Activated CD4-positive, alpha-beta T cell treated with anti-CD3 and anti-CD28 coated beads, Interleukin-2, amount 50 U/mL, for 1 hour (primary cell): ENCODE results near the gene ZMAT5.
"Not testable (repeated sequence)": the region's sequence is repeated elsewhere in the genome, so short reads cannot be mapped to it uniquely, and the experiment has no call there.

Experiments used
- DNase-seq: peaks from one replicate; pipeline ENCODE4 v3.0.0-alpha.2; 2020

ZMAT5 gene

DNA sequence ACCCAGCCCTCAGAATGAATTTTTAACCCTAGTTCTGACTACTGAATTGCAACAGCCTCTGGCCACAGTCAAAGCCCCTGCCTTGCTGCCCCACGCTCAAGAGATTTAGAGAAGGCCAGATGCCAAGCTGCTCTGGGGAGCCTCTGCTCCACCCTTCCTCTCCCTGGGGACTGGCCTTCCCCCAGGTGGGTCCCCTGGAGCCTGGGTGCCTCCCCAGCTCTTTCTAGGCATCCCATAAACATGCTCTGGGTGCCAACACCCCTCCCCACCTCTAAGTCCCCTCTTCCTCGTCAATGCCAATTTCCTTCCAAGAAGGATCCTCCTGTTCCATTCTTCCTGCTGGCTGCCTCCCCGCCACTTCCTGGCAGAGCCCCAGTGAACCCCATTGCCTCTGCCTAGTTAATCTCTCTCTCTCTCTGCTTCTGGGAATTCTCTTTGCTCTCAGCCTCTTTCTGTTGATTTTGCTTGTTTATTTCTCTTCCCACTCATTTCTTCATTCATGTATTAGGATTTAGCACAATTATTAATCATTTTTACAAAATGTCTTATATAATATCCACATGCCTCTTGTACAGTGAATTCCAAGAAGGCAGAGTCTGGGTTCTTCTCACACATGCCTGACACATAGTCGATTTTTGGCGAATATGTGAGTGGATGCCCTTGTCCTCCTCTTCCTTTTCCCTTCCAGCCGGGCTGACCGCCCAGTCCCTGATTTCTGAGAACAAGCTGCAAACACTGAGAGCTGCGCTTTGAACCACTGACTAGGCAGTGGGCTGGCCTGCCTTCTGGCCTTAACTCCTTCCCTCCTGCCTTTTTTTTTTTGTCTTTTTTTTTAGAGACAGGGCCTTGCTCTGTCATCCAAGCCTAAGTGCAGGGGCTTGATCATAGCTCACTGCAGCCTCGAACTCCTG is 17.9 kb upstream of the ZMAT5 start:
- DNase-seq, result no peak

- no peak for DNase-seq
These were observed 15.4 kb upstream of the ZMAT5 start for GRCh38 chr22:29782061-29782845.

DNA sequence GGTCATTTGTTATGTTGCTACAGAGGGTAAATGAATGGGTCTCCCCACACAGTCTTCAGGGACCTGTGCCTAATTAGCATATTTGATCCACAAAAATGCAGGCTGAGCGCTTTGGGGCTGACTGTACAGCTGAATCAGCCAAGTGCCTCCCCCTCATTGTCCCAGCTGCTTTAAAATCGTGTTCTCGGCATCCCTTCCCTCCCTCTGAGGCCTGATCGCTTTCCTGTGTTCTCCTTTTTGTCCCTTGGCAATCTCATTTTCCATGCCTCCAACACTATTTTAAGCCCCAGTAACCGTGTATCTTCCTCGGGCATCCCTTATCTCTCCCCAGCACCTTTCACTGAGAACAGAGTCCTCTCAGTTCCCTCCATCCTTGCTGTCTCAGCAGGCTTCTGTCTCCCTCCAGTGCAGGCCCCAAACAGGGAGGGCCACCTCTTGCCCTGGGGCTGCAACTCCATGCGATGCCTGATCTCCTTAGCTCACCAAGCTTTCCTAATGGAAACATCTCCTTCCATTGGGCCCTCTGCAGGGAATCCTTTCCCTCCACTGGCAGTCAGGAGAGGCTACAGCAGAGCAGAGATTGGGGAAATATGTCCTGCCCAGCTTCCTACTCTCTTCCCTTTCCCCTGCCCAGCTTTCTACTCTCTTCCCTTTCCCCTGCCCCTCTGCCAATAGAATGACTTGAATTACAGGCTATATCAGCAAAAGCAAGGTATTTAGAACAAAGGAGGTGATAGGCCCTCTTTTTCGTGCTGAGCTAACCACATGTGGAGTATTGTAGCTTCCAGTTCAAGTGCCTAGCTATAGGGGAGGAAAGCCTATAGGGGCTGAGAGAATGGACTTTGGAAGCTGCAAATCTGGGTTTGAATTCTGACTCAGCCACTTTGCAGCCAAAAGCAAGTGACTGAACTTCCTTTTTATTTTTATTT is 14.2 kb upstream of the ZMAT5 start:
- no peak for DNase-seq

GRCh38 chr22:29780220-29780619 is 13.4 kb upstream of the ZMAT5 start:
- no peak for DNase-seq

DNA sequence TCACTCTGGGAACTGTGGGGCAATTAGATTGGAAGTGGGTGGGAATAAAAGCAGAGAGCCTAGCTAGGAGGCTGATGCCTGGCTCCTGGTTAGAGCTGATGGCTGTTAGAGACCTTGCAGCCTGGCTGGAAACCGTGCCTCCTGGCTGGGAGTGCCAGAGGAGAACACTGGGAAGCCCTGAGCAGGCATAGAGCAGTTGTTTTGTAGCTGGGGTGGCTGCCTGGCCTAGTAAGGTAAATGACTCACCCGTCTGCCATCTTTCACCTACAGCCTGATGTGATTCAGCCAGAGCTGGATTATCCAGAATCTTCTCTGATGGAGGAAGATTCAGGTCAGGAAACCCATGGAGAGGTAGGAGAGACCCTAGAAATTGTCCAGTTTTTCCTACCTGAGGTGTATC is 6.4 kb upstream of the ZMAT5 start:
- DNase-seq, result no peak

GRCh38 chr22:29772170-29772641 is 5.4 kb upstream of the ZMAT5 start:
- no peak for DNase-seq

GRCh38 chr22:29769723-29770321 is 3.0 kb upstream of the ZMAT5 start:
- DNase-seq, result no peak

- no peak for DNase-seq
These were observed 1.4 kb upstream of the ZMAT5 start for GRCh38 chr22:29768052-29768693.

- DNase-seq, result peak; percentile 92
These were observed 604 bp upstream of the ZMAT5 start, which contains the start of gene UQCR10 for GRCh38 chr22:29767171-29768051. TSS of gene UQCR10 (plus strand) at chr22:29767369. CDS start at chr22:29767399, 30 bp downstream.

- DNase-seq, result no peak
These were observed 739 bp downstream of the ZMAT5 start for GRCh38 chr22:29765905-29766631.

DNA sequence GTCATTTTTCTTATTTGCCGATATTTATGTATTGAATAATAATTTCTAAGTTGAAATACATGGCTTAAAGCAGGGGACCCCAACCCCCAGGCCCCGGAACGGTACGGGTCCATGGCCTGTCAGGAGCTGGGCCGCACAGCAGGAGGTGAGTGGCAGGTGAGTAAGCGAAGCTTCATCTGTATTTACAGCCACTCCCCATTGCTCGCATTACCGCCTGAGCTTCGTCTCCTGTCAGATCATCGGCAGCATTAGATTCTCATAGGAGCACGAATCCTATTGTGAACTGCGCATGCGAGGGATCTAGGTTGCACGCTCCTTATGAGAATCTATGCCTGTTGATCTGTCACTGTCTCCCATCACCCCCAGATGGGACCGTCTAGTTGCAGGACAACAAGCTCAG is 4.5 kb downstream of the ZMAT5 start:
- DNase-seq, result no peak

GRCh38 chr22:29758959-29759358 is 7.8 kb downstream of the ZMAT5 start:
- no peak for DNase-seq

DNA sequence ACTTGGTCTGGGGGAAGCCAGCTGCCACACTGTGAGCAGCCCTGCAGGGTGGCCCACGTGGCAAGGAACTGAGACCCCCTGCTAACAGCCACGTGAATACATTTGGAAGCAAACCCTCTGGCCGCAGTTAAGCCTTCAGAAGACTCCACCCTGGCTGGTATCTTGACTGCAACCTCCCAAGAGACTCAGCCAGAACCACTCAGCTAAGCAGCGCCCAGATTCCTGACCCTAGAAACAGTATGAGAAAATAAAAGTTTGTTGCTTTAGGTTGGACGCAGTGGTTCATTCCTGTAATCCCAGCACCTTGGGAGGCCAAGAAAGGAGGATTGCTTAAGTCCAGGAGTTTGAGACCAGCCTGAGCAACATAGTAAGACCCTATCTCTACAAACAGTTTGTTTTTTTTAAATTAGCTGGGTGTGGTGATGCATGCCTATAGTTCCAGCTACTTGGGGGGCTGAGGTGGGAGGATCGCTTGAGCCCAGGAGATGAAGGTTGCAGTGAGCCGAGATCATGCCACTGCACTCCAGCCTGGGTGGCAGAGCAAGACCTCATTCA is 8.7 kb downstream of the ZMAT5 start:
- no peak for DNase-seq

- no peak for DNase-seq
These were observed 9.7 kb downstream of the ZMAT5 start for GRCh38 chr22:29757096-29757495.

GRCh38 chr22:29756341-29756740 is 10.5 kb downstream of the ZMAT5 start:
- no peak for DNase-seq

DNA sequence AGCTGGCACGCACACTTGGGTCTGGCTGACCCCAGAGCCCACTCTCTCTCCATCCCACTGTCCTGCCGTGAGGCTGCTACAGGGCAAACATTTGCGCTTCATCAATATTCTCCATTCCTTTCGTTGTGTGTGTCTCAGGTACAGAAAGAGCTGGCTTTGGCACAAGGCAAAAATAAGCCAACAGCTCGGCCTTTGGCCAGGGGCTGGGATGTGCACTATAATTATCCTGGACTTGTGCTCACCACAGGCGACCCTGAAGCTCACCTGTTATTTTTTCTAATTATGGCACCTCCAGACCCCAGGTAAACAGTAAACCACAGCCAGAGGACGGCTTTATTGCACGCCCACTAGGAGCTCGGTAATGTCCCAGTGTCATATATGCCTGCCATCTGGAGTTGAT is 10.9 kb downstream of the ZMAT5 start:
- DNase-seq, result no peak

DNA sequence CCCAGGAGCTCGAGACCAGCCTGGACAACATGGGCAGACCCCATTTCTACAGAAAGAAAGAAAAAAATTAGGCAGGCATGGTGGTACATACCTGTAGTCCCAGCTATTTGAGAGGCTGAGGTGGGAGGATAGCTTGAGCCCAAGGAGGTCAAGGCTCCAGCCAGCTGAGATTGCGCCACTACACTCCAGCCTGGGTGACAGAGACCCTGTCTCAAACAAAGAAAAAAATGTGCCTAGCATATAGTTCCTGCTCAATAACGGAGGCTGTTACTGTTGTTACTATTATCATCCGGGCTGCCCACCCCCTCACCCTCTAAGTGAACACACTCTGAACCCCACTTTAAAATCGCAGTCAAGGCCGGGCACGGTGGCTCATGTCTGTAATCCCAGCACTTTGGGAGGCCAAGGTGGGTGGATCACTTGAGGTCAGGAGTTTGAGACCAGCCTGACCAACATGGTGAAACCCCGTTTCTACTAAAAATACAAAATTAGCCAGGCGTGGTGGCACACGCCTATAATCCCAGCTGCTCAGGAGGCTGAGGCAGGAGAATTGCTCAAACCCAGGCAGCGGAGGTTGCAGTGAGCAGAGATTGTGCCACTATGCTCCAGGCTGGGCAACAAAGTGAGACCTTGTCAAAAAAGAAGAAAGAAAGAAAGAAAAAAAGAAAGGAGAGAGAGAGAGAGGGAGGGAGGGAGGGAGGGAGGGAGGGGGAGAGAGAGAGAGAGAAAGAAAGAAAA is 12.0 kb downstream of the ZMAT5 start:
- not testable (repeated sequence) for DNase-seq

- no peak for DNase-seq
These were observed 12.8 kb downstream of the ZMAT5 start for GRCh38 chr22:29753808-29754657.
